NCI-H2227 treated with DMSO at 0.1 percent for 48 hours (cell line): ENCODE measurements around the gene REEP1.
"Not testable (repeated sequence)": the region's sequence is repeated elsewhere in the genome, so short reads cannot be mapped to it uniquely, and the experiment has no call there.

Source experiments
- DNase-seq: peaks from one replicate; lab custom pipeline; 2025; lab: John Stamatoyannopoulos, UW

The REEP1 gene

GRCh38 chr2:86243950-86244733 lies 93.3 kb downstream of the REEP1 start:
- DNase-seq: no peak

- no peak for DNase-seq
Measured at GRCh38 chr2:86243272-86243671, 94.2 kb downstream of the REEP1 start.

GRCh38 chr2:86241611-86242010 lies 95.8 kb downstream of the REEP1 start:
- no peak for DNase-seq

GRCh38 chr2:86240251-86240650 lies 97.2 kb downstream of the REEP1 start:
- DNase-seq: no peak

- no peak for DNase-seq
Measured at GRCh38 chr2:86239745-86240144, 97.7 kb downstream of the REEP1 start.

GRCh38 chr2:86239326-86239725 lies 98.1 kb downstream of the REEP1 start:
- DNase-seq: no peak

GRCh38 chr2:86238354-86238753 lies 99.1 kb downstream of the REEP1 start:
- DNase-seq: no peak

- no peak for DNase-seq
Measured at GRCh38 chr2:86237172-86237571, 100.3 kb downstream of the REEP1 start.

- peak; percentile 96 for DNase-seq
Measured at GRCh38 chr2:86235196-86235980, 102.0 kb downstream of the REEP1 start.

- no peak for DNase-seq
Measured at GRCh38 chr2:86234563-86235131, 102.8 kb downstream of the REEP1 start.

- DNase-seq: no peak
Measured at GRCh38 chr2:86233436-86233835, 104.0 kb downstream of the REEP1 start.

GRCh38 chr2:86232910-86233309 lies 104.5 kb downstream of the REEP1 start:
- no peak for DNase-seq

GRCh38 chr2:86232373-86232784 lies 105.0 kb downstream of the REEP1 start:
- no peak for DNase-seq

GRCh38 chr2:86231680-86232372 lies 105.6 kb downstream of the REEP1 start:
- no peak for DNase-seq

GRCh38 chr2:86230961-86231360 lies 106.5 kb downstream of the REEP1 start:
- DNase-seq: no peak

GRCh38 chr2:86229221-86229620 lies 108.2 kb downstream of the REEP1 start:
- no peak for DNase-seq

GRCh38 chr2:86228574-86228973 lies 108.9 kb downstream of the REEP1 start:
- not testable (repeated sequence) for DNase-seq

GRCh38 chr2:86227685-86228084 lies 109.7 kb downstream of the REEP1 start:
- no peak for DNase-seq

GRCh38 chr2:86226636-86227520 lies 110.5 kb downstream of the REEP1 start:
- no peak for DNase-seq

- DNase-seq: no peak
Measured at GRCh38 chr2:86226070-86226469, 111.4 kb downstream of the REEP1 start.

- no peak for DNase-seq
Measured at GRCh38 chr2:86225581-86225980, 111.8 kb downstream of the REEP1 start.
